Activated T-helper 1 cell treated with anti-CD3 and anti-CD28 coated beads, Interleukin-12 subunit alpha, Interleukin-12 subunit beta, Interleukin-2, Interleukin-4 antibody, amounts not matched to agents 30 ng/mL and 10 ng/mL and 1 ng/mL, durations not matched to agents 14 hours and 24 hours and 36 hours (primary cell): ENCODE data around the gene IGLL1. TPM values are rescaled to one million over a fixed set of nuclear protein-coding genes. Genes with fewer than 3 reads are reported as not detected.

Experiments
- DNase-seq: peaks from one replicate; pipeline ENCODE4 v3.0.0; 2021; ENCODE audit warnings: low spot score
- H3K27ac Mint-ChIP-seq: one replicate; pipeline ENCODE4 v1.8.0; 2021; ENCODE audit warnings: mild to moderate bottlenecking, mixed read lengths
- H3K27me3 Mint-ChIP-seq: one replicate; pipeline ENCODE4 v1.8.0; 2022; ENCODE audit warnings: mild to moderate bottlenecking, moderate library complexity, mixed read lengths; ENCODE audit not compliant: insufficient read depth
- H3K36me3 Mint-ChIP-seq: one replicate; pipeline ENCODE4 v1.8.0; 2021; ENCODE audit warnings: low read depth, mixed read lengths
- H3K4me1 Mint-ChIP-seq: one replicate; pipeline ENCODE4 v1.8.0; 2021; ENCODE audit warnings: low read depth, mixed read lengths
- H3K4me3 Mint-ChIP-seq: one replicate; pipeline ENCODE4 v1.8.0; 2021; ENCODE audit warnings: mild to moderate bottlenecking, moderate library complexity, mixed read lengths
- H3K9me3 Mint-ChIP-seq: one replicate; pipeline ENCODE4 v1.8.0; 2021; ENCODE audit warnings: mixed read lengths
- intact Hi-C: fragments of 100-400 bp; cut with micrococcal nuclease; formaldehyde crosslinking; loops from one replicate; pipeline ENCODE4 v1.15.1; 2024
- total RNA-seq: library from RNA; stranded (reverse); gene quantifications from 2 replicates; pipeline ENCODE4 v1.2.3, GENCODE V29; 2022

IGLL1 gene
- total RNA-seq, 1 donor from 2014 or later, result not detected

DNA sequence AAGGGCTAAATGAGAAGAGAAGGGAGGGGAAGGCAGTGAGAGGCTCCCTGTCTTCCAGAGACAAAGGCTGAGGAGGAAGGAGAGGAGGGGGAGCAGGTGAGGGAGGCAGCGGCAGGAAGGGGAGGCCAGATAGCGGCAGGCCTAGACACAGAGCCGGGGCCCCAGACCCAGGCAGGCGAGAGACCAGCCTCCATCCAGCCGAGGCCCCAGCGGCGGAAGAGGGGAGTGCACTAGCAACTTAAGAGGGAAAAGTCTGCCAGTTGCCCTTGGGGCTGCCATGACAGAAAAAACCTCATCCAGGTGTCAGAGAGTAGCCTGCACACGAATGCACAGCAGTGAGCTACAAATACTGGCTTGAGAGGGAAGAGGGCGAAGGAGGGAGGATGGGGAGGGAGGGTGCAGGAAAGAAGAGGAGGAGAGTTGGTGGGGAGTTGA, 46.7 kb downstream of the IGLL1 start:
- no peaks in the 10 kb centered on the region for H3K36me3 Mint-ChIP-seq
- H3K9me3 Mint-ChIP-seq, result no peaks in the 10 kb centered on the region
- no peak overlapping the region for H3K27ac Mint-ChIP-seq
- DNase-seq, result no peak
- peaks cover 19% of the 10 kb centered on the region for H3K27me3 Mint-ChIP-seq
- intact Hi-C loops, result no loop called here
- H3K4me1 Mint-ChIP-seq, result no peaks in the 10 kb centered on the region
- H3K4me3 Mint-ChIP-seq, result no peak overlapping the region

DNA sequence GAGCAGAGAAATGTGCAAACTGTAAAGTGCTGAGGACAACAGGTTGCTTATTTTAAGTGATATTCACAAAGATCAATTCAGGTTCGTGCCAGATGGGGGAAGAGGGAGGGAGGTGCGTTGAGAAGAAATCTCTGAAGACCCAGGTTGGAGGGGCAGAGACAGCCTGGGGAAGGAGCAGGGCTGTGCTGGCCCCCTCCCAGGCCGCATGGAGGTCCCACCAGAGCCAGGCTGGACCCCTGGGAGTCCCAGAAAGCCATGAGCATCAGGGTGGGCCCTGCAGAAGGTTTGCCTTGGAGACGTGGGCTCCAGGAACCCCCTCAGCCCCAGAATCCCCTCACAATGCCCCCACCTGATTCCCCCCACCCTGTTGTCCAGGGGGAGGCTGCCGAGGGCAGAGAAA, 47.4 kb downstream of the IGLL1 start:
- no peak for DNase-seq
- peaks cover 19% of the 10 kb centered on the region for H3K27me3 Mint-ChIP-seq
- intact Hi-C loops, result no loop called here
- H3K9me3 Mint-ChIP-seq, result no peaks in the 10 kb centered on the region
- H3K36me3 Mint-ChIP-seq, result no peaks in the 10 kb centered on the region
- H3K4me1 Mint-ChIP-seq, result no peaks in the 10 kb centered on the region
- H3K27ac Mint-ChIP-seq, result no peak overlapping the region
- H3K4me3 Mint-ChIP-seq, result no peak overlapping the region

DNA sequence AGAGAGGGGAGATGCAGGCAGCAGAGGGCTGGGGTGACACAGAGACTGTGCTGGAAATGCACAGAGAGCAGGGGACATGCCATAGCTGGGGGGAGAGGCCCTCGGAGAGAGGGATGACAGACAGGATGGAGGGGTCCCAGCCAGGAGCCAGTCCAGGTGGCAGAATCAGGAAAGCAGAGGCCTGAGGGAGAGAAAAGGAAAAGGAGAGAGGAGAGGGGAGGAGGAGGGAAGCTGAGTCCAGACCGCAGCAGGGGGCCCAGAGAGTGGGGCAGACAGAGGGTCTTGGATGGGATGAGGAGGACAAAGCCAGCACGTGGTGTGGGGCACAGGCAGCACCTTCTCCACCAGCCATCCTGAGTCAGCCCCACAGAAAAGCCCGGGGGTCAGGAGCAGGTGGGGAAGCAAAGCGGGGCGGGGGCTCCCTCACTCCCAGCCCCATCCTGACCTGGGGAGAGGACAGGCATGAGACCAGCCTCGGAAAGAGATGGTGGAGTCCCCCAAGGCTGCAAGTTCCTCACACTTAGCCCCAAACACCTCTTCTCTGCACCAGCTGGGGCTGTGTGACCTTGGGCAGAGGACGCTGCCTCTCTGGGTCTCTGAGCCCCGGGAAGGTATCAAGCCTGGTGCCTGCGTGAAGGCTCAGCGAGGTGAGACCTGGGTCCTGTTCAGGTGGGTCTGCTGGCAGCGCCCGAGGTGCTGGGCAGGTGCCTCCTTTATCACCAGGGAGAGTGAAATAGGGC, 48.0 kb downstream of the IGLL1 start:
- DNase-seq, result no peak
- Mint-ChIP-seq H3K27me3 (peaks cover 16% of the 10 kb centered on the region), H3K9me3 (no peaks in the 10 kb centered on the region), H3K4me1 (no peaks in the 10 kb centered on the region), H3K4me3 (no peak overlapping the region), H3K27ac (no peak overlapping the region), H3K36me3 (no peaks in the 10 kb centered on the region)
- intact Hi-C loops, result no loop called here

DNA sequence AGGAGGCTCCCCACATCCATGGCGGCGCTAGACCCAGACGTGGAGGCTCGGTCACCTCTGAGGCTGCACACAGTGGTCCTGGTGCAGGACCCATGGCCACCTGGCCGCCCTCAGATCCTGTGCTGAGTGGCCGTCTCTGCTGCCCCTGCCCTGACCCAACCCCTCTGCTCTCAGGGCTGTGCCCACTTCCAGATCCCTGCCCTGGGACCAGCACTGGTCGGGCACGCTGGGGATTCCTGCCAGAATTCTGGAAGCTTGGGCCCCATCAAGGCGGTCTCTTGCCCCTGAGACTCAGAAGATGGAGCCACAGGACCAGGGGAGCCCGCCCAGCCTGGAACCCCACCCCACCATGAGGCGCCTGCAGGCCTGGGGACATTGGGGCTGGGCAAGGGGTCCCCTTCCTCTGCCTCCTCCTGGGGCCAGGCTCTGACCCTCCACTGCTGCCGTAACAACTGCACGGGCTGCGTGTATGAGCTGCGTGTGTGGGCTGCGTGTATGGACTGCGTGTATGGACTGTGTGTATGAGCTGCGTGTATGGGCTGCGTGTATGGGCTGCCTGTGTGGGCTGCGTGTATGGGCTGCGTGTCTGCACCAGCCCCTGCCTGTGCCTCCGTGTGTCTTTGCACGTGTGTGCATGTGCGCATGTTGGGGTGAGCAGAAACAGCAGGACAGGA, 48.7 kb downstream of the IGLL1 start:
- intact Hi-C loops, result no loop called here
- no peak for DNase-seq
- no peaks in the 10 kb centered on the region for H3K9me3 Mint-ChIP-seq
- H3K27me3 Mint-ChIP-seq, result peaks cover 16% of the 10 kb centered on the region
- no peak overlapping the region for H3K27ac Mint-ChIP-seq
- no peaks in the 10 kb centered on the region for H3K4me1 Mint-ChIP-seq
- no peak overlapping the region for H3K4me3 Mint-ChIP-seq
- H3K36me3 Mint-ChIP-seq, result no peaks in the 10 kb centered on the region

DNA sequence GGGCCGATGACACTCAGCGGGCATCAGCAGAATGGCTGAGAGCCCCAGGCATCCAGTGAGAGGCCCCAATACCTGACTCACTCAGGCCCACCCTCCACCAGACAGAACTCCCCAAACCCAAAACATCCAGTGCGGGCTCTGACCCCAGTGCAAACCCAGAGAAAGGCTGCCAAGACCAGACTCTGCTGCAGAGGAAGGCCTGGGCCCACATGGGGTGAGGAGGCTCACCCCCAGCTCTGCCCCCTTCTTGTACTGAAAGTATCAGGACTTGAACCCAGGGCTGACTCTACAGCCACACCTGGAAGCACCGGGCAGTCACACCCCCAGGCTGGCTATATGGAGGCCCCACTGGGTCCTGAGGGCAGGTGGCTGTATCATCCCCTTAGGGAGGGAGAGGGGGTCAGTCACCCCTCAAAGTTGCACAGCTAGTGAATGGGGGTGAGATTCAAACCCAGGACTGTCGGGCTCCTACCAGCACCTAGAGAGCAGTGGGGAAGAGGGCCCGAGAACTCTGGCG, 49.3 kb downstream of the IGLL1 start:
- intact Hi-C loops, result no loop called here
- Mint-ChIP-seq H3K27ac (no peak overlapping the region), H3K27me3 (peaks cover 18% of the 10 kb centered on the region), H3K4me3 (no peak overlapping the region), H3K36me3 (no peaks in the 10 kb centered on the region), H3K9me3 (no peaks in the 10 kb centered on the region), H3K4me1 (no peaks in the 10 kb centered on the region)
- no peak for DNase-seq

DNA sequence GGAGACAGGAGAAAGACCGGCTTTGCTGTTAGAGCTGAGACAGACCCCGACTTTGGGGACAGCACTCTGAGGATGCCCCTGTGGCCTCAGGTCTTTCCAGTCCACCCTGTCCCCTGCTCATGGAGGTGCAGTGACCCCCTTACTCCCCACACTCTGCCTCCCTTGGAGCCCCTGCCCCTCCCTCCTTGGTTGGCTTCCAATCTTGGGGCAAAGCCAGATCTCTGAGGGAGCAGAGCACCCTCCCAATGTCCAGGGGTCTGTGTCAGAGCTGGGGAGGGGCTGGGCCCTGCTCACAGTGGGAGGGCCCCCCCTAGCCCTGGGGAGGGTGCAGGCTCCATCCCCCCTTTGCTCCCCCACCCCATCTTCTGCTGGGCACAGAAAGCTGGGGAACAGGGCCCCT, 50.0 kb downstream of the IGLL1 start:
- intact Hi-C loops, result no loop called here
- H3K4me3 Mint-ChIP-seq, result no peak overlapping the region
- no peaks in the 10 kb centered on the region for H3K4me1 Mint-ChIP-seq
- H3K27ac Mint-ChIP-seq, result no peak overlapping the region
- H3K9me3 Mint-ChIP-seq, result no peaks in the 10 kb centered on the region
- DNase-seq, result no peak
- no peaks in the 10 kb centered on the region for H3K36me3 Mint-ChIP-seq
- peaks cover 18% of the 10 kb centered on the region for H3K27me3 Mint-ChIP-seq

DNA sequence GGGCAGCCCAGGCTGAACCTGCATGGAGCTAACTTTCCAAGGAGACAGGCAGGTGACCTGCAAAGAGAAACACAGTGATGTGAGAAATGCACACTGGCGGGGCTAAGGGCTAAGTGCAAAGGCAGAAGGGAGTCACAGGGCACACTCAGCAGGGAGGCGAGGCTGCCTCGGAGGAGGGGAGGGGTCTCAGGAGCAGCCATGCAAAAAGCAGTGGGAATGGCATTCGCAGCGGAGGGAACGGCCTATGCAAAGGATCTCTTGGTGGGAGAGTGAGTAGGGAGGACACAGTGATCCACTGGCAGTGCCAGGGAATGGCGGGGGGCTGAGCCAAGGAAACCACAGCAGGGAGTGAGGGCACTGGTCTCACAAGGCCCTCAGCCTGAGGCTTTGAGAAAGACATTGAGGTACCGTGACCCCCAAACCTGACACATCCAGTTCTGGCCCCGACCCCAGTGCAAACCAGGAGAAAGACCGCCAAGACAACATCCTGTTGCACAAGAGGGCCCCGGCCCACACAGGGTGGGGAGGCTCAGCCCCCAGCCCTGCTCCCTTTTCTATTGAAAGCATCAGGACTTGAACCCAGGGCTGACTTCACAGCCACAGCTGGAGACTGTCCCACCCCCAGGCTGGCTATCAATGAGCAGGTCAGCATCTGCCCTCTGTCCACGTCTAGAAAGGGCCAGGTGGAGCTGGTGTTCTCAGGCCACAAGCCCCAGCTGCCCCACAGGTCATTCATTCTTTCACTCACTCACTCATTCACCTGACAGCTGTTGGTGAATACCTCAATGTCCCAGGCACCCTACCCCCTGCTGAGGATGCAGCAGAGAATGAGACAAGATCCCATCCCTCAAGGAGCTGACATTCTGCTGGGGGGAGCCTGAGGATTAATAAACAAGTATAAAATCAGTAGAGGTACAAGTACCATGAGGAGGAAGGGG, 50.7 kb downstream of the IGLL1 start:
- intact Hi-C loops, result no loop called here
- no peaks in the 10 kb centered on the region for H3K9me3 Mint-ChIP-seq
- no peak overlapping the region for H3K4me3 Mint-ChIP-seq
- no peak overlapping the region for H3K27ac Mint-ChIP-seq
- H3K4me1 Mint-ChIP-seq, result no peaks in the 10 kb centered on the region
- no peaks in the 10 kb centered on the region for H3K36me3 Mint-ChIP-seq
- DNase-seq, result no peak
- H3K27me3 Mint-ChIP-seq, result peaks cover 18% of the 10 kb centered on the region

DNA sequence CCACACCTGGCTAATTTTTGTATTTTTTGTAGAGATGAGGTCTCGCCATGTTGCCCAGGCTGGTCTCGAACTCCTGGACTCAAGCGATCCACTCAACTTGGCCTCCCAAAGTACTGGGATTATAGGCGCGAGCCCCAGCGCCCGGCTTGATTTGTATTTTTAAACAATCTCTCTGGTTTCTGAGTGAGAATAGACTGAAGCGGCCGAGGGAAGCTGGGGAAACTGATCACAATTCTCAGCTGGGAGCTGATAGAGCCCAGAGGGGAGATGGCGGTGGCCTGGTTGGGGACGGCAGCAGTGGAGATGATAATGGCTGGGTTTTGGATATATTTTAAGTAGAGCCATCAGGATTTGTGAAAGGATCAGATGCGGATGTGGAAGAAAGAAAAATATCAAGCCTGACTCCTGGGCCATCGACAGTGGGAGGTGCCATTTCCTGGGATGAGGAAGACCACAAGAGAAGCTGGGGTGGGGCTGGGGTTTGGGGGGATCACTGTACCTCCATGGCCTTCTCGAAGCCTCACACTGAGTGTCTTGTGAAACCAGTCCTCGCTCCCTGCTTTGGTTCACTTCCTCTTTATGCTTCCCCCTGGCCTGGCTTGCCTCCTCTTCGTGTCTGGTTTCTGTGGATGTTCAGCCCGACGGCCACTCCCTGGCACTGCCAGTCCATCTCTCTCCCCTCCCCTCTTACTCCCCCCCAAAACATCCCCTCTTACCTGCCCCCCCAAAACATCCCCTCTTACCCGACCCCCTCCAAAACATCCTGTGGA, 51.9 kb downstream of the IGLL1 start:
- intact Hi-C loops, result no loop called here
- Mint-ChIP-seq H3K27me3 (peaks cover 18% of the 10 kb centered on the region), H3K4me1 (no peaks in the 10 kb centered on the region), H3K9me3 (no peaks in the 10 kb centered on the region), H3K27ac (no peak overlapping the region), H3K36me3 (no peaks in the 10 kb centered on the region), H3K4me3 (no peak overlapping the region)
- DNase-seq, result no peak

DNA sequence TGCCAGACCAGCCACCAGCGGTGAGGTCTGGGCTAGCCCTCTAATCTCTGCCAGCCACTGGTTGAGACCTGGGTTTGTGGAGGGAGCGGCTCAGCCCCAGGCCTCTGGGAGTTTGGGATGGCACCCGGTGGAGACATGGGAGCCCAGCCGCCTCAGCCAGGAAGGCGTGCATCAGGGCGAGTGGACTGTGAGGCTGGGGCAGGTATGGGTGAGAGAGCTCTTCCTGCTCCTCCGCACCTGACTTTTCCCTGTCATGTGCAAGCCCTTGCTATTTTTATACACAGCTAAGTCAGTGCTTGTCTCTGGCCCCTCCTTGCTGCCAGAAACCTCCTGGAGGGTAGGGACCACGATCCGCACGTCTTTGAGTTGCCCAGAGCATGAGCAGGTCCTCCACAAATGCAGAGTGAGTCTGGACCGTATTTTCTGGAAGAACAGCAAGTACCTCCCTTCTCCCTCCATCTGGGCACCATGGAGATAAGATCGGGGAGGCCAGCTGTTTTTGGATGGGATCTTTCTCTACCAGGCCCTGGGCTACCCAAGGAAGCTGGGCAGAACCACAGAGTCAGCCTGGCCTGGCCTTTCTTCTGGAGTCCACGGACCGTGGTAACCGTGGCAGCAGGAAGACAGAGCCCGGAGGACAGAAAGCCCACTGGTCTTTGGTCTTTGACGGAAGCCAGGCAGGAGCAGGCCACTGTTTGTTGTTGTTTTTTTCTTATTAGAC, 53.3 kb downstream of the IGLL1 start:
- intact Hi-C loops, result no loop called here
- Mint-ChIP-seq H3K27ac (no peak overlapping the region), H3K36me3 (no peaks in the 10 kb centered on the region), H3K27me3 (peaks cover 26% of the 10 kb centered on the region), H3K9me3 (no peaks in the 10 kb centered on the region), H3K4me3 (no peak overlapping the region), H3K4me1 (no peaks in the 10 kb centered on the region)
- no peak for DNase-seq

DNA sequence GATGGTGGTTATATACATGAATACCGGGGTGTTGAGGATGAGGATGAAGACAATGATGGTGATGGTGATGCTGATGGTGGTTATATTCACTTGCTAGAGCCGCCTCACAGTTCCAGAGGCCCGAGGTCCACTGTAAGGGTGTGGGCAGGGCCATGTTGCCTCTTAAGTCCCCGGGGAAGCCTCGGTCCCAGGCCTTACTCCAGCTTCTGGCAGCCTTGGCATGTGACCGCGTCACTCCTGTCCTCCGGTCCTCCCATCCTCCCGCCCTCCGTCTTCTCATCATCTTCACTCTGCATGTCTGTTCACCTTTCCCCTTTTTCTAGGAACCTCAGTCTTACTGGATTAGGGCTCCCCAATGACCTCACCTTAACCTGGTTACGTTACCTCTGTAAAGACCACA, 54.6 kb downstream of the IGLL1 start:
- intact Hi-C loops, result no loop called here
- DNase-seq, result no peak
- no peaks in the 10 kb centered on the region for H3K4me1 Mint-ChIP-seq
- H3K36me3 Mint-ChIP-seq, result no peaks in the 10 kb centered on the region
- no peak overlapping the region for H3K27ac Mint-ChIP-seq
- H3K27me3 Mint-ChIP-seq, result peaks cover 30% of the 10 kb centered on the region
- H3K4me3 Mint-ChIP-seq, result no peak overlapping the region
- H3K9me3 Mint-ChIP-seq, result no peaks in the 10 kb centered on the region

DNA sequence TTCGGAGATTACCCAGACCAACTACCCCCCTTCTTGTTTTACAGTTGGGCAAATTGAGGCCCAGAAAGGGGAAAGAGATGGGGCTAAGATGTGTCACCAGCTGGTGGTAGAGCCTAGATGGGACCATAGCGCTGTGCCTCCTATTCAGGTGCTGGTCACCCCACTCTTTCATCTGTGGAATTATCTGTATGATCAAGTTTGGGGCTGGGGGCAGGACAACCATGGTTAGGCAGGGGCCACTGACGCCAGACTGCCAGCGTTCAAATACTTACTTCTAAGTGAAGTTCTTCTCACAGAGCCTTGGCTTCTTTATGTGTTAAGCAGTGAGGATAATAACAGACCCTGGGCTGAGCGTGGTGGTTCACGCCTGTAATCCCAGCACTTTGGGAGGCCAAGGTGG, 55.9 kb downstream of the IGLL1 start:
- DNase-seq, result no peak
- Mint-ChIP-seq H3K27ac (no peak overlapping the region), H3K9me3 (no peaks in the 10 kb centered on the region), H3K27me3 (peaks cover 30% of the 10 kb centered on the region), H3K4me1 (no peaks in the 10 kb centered on the region), H3K36me3 (no peaks in the 10 kb centered on the region), H3K4me3 (no peak overlapping the region)
- intact Hi-C loops, result no loop called here

DNA sequence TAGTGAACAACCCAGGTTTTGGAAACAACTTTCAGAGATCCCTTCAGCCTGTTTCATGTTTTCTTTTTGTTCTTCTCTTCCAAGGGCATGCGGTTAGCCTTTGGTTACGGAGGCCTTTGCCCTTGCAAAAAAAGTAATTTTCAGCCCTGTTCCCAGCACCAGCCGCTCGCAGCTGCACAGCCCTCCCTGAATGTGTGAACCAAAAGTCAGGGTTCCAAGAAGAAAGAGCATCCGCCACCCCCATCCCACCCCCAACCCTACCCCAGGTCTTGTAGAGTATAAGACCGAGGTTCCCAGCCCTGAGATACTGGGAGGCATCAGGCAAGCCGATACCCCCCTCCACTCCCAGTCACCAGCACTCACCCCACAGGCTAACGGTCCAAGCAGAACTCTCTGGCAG, 56.4 kb downstream of the IGLL1 start:
- H3K4me3 Mint-ChIP-seq, result no peak overlapping the region
- H3K27me3 Mint-ChIP-seq, result peaks cover 30% of the 10 kb centered on the region
- no peak overlapping the region for H3K27ac Mint-ChIP-seq
- H3K9me3 Mint-ChIP-seq, result no peaks in the 10 kb centered on the region
- no peaks in the 10 kb centered on the region for H3K4me1 Mint-ChIP-seq
- intact Hi-C loops, result no loop called here
- no peak for DNase-seq
- H3K36me3 Mint-ChIP-seq, result no peaks in the 10 kb centered on the region
